NCI-H2107 (cell line): ENCODE measurements around the gene DNAH7.
A peak's percentile ranks its signal among the peaks of the same experiment; 100 is the strongest.
"Not testable (repeated sequence)": the region's sequence is repeated elsewhere in the genome, so short reads cannot be mapped to it uniquely, and the experiment has no call there.

Experiments used
- DNase-seq: peaks from one replicate; lab custom pipeline; 2025; lab: John Stamatoyannopoulos, UW

The DNAH7 gene

DNA sequence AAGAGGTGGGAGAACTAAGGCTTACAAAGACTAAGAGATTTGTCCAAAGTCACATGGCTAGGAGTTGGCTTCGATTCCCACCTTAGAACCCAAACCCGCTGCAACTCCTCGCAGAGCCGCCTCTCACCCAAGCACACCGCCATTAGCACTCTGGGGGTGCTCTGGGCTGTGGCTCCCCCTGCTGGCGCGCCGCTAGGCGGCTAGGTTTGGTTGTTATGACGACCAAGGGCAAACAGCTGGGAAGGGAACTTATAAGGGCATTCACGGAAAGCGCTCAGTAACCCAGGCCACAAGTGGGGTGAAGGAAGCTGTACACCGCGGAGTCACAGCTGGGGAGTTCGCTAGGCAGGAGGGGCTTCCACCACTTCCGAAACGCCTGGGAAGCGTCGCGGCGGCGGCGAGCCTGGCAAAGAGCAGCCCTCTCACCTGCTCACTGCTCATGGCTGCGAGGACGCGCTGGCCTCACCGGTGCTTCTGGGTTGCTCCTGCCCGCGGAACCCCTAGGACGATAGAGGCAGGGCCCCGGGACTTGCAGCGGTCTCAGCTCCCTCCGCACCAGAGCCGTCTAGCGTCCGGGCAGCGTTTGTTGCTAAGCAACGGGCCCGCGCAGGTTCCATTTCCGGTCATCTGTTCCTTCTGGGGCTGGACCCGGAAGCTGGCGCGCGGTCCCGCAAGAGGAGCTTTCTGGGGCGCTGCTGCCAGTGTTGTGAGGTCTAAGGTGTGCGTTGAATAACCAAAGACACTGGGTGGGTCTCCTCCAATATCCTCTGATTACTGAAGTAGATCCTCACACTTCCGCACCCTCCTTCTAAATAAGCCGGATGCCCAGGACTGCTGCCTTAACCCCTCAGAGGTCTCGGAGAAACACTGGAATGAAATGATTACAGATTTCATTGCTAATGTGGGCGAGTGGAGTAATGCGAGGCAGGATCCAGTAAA lies at the start of gene DNAH7:
Gene DNAH7, minus strand, starts transcription at position 567 of the 939 bp plus-strand sequence. Its CDS starts 126 bp downstream, at position 441.
- DNase-seq, result peak; percentile 29

DNA sequence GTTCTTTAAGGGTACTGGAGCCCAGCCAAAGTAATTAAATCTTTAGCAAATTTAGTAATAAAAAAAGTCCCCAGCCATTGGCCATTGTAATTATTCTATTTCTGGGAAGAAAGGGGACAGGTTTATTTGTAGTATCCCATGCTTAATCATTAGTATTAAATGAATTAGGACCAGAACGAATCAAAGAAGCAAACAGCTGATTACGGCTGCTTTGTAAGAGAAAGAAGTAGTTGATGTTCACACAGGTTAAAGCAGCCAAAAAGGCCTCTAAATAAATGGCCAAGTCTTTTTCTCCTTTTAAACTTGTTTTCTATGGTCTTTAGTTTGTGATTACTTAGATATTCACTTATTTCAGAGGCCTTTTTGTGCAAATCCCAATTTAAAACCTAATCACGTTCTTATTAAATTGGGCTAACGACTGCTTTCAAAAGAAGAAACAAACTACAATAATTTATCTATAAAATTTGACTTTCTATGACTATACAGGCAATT lies 48.6 kb upstream of the DNAH7 start:
- no peak for DNase-seq

DNA sequence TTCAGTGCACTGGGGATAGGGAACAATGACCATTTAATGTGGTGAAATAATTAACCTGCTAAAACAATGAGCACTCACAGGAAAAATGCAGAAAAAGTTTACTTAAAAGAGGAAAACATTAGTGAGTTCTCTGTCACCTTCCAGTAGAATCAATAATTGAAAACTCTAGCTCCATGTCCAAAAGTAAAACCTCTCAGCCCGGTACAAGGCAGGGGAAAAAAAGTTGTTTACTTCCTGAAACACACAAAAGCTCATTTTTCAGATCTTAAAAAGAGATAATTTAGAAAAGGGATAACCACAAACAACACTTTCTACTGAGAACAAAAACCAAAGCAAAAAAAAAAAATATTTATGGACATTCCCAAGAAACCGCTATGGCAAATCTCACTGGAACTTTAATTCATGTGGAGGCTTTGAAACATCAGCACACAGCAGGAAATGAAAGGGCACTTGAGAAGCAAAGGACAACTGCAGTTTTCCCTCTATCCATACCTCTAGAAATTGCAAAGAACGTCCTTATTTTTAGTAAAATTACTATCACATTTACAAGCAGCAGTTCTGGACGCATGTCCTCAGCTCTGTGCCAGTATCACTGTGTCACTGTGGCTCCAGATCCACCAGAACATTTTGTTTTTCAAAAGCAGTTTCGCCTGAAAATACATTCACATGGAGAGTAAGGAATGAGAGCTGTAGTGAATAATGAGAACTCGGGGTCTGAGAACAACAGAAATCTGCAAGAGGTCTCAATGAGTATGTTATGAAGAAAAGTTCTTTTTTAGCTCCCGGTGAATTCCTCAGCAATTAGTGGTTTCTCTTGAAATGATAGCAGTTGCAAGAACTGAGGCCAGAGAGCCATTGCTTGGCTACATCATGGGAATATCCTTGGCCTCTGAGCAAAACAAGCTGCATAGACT lies 44.7 kb upstream of the DNAH7 start:
- DNase-seq, result no peak

DNA sequence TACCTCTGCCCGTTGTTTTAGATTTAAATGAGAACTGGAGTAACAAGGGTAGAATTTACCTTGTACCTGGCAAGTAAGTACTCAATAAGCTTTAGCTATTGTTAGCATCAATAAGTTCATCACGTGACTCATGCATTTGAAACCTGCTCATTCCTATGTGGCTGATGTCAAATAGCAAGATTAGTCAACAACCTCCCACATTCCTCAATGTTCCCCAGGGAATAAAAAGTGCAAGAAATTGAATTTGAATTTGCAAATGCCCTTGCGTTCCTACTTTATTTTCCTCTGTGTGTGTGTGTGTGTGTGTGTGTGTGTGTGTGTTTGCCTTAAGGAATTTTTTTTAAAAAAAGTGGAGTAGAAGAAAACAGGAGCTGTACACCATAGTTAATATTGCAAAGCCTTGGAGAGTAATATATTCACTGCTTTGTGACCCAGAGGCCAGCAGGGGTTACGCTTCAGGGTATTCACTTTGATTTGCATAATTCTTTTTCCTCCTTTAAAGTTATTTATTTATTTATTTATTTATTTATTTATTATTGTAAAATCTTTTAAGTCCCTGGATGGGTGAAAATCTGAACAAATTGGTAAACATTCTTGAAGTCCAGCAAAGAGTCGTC lies 43.9 kb upstream of the DNAH7 start:
- DNase-seq, result no peak

DNA sequence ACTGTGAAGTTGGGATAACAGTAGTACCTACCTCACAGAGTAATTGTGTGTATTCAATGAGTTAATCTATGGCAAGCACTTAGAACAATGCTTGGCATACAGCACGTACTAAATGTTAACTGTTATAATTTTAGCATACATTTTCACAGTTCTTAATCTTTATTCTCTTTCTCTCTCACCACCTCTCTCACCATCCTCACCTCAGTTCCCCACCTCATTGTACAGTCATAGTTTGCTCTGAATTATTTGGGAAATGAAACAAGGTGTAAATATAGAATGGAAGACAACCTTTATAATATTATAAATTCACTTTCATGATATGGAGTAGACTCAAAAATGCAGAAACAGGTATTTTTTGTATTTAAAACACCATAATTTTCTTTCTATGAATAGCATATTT lies 40.0 kb upstream of the DNAH7 start:
- no peak for DNase-seq

DNA sequence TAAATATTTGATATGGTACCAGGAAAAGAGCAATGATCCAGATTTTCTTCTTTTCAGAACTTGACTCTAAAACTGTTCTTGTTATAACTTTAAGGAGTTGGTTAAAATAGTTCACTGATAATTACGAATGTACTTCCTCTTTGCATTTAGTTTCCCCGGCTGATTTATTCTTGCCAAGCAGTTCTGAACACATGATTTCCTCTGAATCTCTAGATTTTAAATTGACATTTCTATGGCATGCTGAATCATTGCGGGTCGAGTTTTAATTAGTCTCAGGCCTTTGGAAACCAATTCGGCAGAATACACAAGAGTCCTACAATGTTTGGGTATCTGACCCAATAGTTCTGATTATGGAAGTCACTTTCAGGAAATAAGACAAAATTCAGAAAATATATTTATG lies 37.3 kb upstream of the DNAH7 start:
- DNase-seq, result no peak

DNA sequence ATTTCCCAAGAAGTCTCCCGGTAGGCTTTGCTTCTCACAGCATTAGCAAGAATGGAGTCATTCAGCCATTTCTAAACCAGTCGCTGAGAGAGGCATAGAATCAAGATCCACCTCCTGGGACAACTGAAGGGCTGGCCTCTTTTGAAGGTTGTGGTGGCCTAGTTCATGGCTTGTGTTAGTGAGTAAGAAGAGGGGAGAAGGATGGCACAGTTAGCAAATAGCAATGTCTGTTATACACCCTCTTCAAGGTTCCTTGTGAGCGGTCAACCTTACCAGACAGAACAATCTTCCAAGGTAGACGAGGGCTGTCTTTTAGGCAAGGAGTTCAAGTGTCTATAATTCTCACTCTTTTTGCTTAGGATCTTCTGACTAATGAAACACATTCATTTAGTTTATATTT lies 35.4 kb upstream of the DNAH7 start:
- no peak for DNase-seq

DNA sequence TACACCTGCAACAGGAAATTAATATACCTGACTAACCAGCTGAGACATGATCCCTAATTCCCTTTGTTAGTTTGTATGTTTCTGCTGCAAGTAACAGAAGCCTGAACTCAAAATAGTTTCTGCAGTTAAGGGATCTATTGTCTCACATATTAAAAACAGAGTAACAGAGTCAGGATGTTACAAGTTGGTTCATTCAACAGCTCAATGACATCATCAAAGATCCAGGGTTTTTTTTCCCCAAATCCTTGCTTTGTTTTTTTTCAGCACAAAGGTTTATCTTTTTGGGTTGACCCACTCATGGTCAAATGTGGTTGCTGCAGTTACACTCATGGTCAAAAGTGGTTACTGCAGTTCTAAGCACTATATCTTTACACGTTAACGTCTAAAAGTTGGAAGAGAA lies 35.0 kb upstream of the DNAH7 start:
- DNase-seq, result no peak

DNA sequence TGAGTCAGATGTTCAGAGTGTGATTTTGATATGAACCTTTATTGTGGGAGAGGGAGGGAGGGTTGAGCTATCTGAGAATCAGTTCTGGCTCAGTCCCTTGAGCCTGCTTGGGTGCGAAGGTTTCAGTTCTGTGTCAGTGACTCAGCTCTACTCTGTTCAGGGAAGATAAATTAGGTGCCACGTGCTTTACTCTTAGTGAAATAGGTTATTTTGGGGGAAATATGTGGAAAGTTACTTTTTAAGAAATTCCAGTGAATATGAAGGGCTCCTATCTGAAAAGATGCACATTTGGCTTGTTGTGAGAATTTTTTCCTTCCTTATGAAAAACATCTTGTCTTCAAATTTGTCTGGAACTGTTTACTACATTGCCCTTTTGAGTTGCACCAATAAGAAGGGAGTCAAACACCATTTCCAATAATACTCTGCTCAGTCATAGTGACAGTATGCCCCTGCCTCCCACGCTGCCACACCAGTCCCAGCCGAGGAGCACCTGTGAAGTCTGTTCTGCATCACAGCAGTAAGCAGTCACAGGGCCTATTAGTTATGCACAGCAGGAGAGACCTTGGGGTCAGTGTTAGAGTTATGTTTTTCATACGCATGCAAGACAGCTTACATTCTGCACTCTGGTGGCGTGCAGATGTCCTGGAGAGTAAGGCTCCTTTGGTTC lies 32.8 kb upstream of the DNAH7 start:
- DNase-seq, result no peak

DNA sequence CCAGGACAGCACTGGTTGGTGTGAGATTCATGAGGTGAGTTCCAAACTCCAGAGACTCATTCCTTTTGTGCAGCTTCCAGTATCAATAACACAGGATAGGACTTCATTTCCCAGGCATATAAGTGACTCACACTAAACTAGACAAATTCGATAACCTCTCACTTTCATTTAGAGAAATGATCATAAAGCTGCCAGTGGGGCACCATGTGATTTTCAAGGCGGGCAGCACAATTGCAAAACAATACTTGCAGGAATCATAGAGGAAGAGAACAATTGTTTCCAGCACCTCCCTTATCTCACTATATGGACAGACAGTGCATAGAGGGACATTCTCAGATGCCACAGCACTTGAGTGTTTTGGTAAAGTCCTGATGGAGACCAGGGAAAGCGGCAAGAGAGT lies 31.3 kb upstream of the DNAH7 start:
- no peak for DNase-seq

DNA sequence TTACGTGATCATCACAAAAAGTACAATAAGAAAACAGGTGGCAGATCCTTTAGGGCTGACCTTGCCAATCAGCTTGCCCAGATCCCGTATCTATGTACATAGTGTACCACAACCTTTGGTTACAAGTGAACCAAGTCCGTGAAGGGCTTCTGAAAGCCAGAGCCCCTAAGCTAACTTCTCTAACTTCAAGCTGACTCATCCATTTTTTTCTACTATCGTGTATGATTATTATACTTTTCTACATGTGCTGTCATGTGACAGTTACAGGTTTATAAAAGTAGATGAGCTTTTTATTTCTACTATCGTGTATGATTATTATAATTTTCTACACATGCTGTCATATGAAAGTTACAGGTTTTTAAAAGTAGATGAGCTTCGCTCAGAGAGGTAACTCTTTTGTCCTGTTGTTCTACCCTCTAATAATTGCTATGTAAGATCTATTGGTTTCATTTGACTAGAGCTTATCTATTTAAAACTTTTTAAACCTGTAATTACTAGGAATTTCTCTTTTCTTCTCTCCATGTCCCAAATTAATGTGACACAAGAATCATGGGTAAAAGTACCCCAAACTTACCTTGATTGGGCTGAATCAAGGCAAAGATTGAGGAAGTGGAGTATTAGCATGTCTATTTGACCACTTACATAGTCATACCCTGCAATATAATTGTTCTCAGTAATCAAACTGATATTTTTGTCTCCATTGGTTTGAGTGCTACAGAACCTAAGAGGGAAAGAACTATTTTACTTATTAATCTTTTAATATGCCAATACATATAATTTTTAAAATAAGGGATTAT lies 29.4 kb upstream of the DNAH7 start:
- no peak for DNase-seq

DNA sequence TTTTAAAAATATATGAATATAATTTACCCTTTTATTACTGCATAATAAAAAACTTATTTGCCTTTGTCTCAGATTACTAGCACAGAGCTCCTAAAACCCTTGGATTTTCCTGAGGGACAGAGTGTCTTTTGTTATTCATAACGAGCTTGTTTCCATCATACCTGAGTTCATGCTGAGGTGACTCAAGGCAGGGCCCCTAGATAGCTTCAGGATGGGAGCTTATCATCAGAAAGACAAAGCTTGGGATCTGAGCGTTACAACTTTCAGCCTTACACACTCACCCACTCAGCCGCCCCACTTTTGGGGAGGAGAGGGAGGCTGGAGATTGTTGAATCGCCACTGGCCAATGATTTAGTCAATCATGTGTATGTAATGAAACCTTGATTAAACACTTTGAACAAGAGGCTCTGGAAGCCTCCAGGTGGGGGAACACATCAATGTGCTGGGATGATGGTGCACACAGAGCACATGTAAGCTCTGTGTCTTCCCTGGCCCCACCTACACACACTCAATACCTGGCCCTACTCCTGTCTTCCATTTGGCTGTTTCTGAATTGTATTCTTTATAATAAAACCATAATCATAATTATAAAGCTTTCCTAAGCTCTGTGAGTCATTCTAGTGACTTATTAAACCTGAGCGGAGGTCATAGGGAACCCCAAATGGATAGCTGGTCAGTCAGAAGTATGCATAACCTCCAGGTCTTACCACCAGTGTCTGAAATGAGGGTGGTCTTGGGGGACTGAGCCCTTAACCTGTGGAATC lies 28.5 kb upstream of the DNAH7 start:
- DNase-seq, result no peak

DNA sequence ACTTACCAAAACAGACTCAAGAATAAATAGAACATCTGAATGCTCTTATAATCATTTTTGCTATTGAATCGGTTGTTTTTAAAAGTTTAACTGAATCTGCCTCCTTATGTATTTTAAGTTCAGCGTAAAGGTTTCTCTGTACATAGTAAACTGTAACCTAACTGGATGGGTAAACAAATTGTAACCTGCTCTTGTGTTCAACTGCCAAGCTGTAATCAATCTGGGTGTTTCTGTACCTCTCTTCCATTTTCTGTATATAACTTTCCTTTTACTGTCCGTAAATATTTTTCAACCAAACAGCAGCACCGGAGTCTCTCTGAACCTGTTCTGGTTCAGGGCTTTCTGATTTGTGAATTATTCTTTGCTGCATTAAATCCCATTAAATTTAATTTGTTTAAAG lies 27.6 kb upstream of the DNAH7 start:
- DNase-seq, result no peak

DNA sequence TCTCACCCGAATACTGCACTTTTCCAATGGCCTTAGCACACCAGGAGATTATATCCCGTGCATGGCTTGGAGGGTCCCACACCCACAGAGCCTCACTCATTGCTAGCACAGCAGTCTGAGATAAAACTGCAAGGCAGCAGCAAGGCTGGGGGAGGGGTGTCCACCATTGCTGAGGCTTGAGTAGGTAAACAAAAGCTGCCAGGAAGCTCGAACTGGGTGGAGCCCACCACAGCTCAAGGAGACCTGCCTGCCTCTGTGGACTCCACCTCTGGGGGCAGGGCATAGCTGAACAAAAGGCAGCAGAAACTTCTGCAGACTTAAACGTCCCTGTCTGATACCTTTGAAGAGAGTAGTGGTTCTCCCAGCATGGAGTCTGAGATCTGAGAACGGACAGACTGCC lies 20.8 kb upstream of the DNAH7 start:
- DNase-seq, result not testable (repeated sequence)

DNA sequence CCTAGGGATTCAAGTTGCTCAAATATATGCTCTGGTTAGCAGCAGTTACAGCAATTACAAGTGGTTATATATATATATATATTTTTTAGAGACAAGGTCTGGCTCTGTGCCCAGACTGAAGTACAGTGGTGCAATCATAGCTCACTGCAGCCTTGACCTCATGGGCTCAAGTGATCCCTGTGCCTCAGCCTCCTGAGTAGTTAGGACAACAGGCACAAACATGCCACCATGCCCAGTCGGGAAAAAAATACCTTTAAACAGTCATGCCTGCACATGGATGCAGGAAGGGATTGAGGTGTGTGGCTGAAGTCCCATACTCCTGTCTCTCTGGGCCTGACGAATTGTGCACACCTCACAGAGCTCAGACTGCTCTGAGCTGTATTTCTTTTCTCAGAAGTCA lies 19.6 kb upstream of the DNAH7 start:
- DNase-seq, result no peak

DNA sequence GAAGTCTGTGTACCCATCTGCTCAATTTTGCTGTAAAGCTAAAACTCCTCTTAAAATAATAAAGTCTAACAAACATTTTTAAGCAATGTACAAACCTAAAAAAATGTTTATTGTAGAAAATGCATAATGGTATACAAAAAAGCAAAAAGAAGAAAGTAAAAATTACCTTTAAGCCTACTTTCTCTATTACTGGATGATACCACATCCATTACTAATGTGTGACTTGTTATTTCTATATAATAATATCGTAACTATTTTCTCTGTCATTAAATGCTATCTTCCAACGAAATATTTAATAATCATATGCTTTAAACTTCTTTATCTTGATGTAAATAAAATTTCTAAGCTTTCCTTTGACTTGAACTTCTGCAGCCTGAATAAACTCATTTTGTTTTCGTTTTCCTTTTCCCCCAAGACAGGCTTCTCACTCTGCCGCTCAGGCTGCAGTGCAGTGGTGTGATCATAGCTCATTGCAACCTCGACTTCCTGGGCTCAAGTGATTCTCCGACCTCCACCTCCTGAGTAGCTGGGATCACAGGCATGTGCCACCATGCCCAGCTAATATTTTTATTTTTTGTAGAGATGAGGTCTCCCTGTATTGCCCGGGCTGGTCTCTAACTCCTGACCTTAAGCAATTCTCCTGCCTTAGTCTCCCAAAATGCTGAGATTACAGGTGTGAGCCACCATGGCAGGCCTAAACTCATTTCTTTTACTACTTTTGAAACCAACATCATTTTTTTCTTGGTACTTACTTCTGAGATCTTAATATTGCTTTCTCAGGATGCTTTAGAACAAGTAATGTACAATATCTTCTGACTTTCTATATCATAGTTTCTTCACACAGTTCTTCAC lies 18.1 kb upstream of the DNAH7 start:
- no peak for DNase-seq

DNA sequence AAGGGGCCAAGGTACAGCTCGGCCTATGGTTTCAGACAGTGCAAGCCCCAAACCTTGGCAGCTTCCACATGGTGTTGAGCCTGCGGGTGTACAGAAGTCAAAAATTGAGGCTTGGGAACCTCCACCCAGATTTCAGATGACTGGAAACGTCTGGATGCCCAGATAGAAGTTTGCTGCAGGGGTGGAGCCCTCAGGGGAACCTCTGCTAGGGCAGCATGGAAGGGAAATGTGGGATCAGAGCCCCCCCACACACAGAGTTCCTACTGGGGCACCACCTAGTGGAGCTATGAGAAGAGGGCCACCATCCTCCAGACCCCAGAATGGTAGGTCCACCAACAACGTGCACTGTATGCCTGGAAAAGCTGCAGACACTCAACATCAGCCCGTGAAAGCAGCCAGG lies 15.0 kb upstream of the DNAH7 start:
- no peak for DNase-seq

DNA sequence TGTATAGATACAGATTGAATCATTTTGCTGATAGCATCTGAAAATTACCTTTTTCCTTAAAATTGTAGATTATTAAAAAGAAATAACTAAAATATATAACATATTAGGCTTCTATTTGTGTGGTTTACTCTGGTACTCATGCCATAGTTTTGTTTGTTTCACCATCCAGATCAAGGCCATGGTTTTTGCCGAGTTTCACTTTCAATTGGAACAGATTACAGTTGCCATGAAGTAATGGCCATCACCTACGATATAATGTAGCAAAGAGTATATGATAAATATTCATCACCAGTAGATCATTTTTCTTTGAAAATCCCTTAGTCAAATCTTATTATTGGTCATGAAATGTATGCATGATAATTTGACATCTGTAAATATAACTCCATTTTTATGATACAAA lies 11.9 kb upstream of the DNAH7 start:
- no peak for DNase-seq

DNA sequence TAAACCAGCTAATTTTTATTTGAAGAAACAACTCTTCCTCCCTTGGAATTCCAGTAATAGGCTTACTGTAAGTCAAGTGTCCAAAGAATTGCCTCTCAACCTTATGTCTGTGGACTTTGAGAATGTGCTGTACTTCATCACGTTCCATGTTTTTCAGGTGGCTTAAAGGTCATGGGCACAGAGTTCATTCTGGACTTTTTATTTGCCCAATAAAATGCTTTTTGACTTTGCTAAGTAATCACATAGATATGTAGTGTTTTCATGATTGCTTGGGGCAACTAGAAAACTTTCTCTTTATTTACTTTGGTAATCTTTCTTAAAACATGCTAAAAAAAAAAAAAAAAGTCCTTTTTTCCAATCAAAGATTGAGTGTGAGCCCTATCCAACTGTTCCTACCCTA lies 10.4 kb upstream of the DNAH7 start:
- no peak for DNase-seq
